SU-DHL-6 (cell line): Measurements from ENCODE around the gene GTF3C2.

Source experiments
- H2AFZ ChIP-seq: fragments of 200-600 bp; sonication (generic); 2 replicates; pipeline ENCODE4 v1.6.1; 2014; ENCODE audit warnings: low read depth, mild to moderate bottlenecking, moderate library complexity, mixed read lengths, antibody characterized with exemption, low read length; ENCODE audit not compliant: severe bottlenecking
- H3F3A ChIP-seq: fragments of 200-600 bp; shearing (Covaris generic); 2 replicates; pipeline ENCODE4 v1.6.0; 2016; ENCODE audit warnings: antibody characterized with exemption, mild to moderate bottlenecking; ENCODE audit not compliant: insufficient read depth
- H3K27ac ChIP-seq: fragments of 200-600 bp; sonication (generic); 2 replicates; pipeline ENCODE4 v1.5.1; 2016; ENCODE audit warnings: low read depth, mild to moderate bottlenecking, low read length, moderate library complexity, mixed read lengths
- H3K27me3 ChIP-seq: fragments of 200-600 bp; sonication (generic), shearing (Covaris generic); 2 replicates; pipeline ENCODE4 v1.6.0; 2014; ENCODE audit warnings: mild to moderate bottlenecking, low read length
- H3K36me3 ChIP-seq: fragments of 200-600 bp; sonication (generic); 2 replicates; pipeline ENCODE4 v1.6.1; 2014; ENCODE audit warnings: mild to moderate bottlenecking, low read length, mixed read lengths
- H3K4me2 ChIP-seq: fragments of 300-600, 200-600 bp; shearing (Covaris generic), sonication (generic); 2 replicates; pipeline ENCODE4 v1.6.0; 2014; ENCODE audit warnings: low read length, low read depth, mild to moderate bottlenecking; ENCODE audit not compliant: poor library complexity, severe bottlenecking
- H3K4me3 ChIP-seq: fragments of 200-600 bp; sonication (generic); 2 replicates; pipeline ENCODE4 v1.5.1; 2014; ENCODE audit warnings: antibody characterized with exemption, low read length, mild to moderate bottlenecking, mixed read lengths; ENCODE audit not compliant: insufficient read depth, poor library complexity, severe bottlenecking
- H3K79me2 ChIP-seq: fragments of 200-600 bp; sonication (generic); 2 replicates; pipeline ENCODE4 v1.6.1; 2014; ENCODE audit warnings: mild to moderate bottlenecking, low read length, moderate library complexity; ENCODE audit not compliant: insufficient read depth
- H3K9ac ChIP-seq: fragments of 200-600 bp; sonication (generic); 2 replicates; pipeline ENCODE4 v1.7.0; 2014; ENCODE audit warnings: mild to moderate bottlenecking, low read length
- H3K9me2 ChIP-seq: fragments of 200-600 bp; sonication (generic); replicated peaks from 2 replicates; pipeline ENCODE4 v1.6.1; 2014; ENCODE audit warnings: low read length; ENCODE audit not compliant: insufficient read depth
- H3K9me3 ChIP-seq: fragments of 200-600 bp; sonication (generic); 2 replicates; pipeline ENCODE4 v1.6.1; 2014; ENCODE audit warnings: low read length, mixed read lengths; ENCODE audit not compliant: insufficient read depth
- H4K20me1 ChIP-seq: fragments of 200-600 bp; sonication (generic); 2 replicates; pipeline ENCODE4 v1.6.1; 2014; ENCODE audit warnings: low read depth, mild to moderate bottlenecking, antibody characterized with exemption, low read length, moderate library complexity, mixed read lengths
- EZH2phosphoT487 ChIP-seq: fragments of 200-600 bp; sonication (generic), shearing (Covaris generic); conservative IDR thresholded peaks from 2 replicates; pipeline ENCODE4 v1.6.1; 2018; ENCODE audit warnings: mild to moderate bottlenecking, antibody characterized with exemption, low read length, moderate library complexity, mixed read lengths
- TF ChIP-seq, protein P1 (sequence below): fragments of 200-600 bp; sonication (generic); IDR thresholded peaks from one replicate; pipeline ENCODE4 v1.5.1; 2017; ENCODE audit warnings: antibody characterized with exemption, mild to moderate bottlenecking, low read length, moderate library complexity; ENCODE audit not compliant: insufficient read depth, poor library complexity, severe bottlenecking

The GTF3C2 gene

GRCh38 chr2:27370026-27370815 is 13.7 kb upstream of the GTF3C2 start, which contains the start of the genes EIF2B4 and SNX17:
Gene EIF2B4, minus strand, starts transcription at chr2:27370338. Its CDS starts 24 bp downstream, at chr2:27370314.
Gene SNX17, plus strand, starts transcription at chr2:27370616. Its CDS starts 128 bp downstream, at chr2:27370744.
- Histone ChIP-seq H3K9ac (peak within 1 kb of the TSS; percentile 81), H4K20me1 (no peaks in the 10 kb centered on the region), H3F3A (peaks cover 12% of the 10 kb centered on the region; the same call in 1 of the 2 replicates), H3K9me3 (no peaks in the 10 kb centered on the region), H3K36me3 (peaks cover 3% of the 10 kb centered on the region; the same call in 1 of the 2 replicates), H3K4me2 (peak within 1 kb of the TSS; percentile 81), H3K9me2 (no peaks in the 10 kb centered on the region), H3K4me3 (peak within 1 kb of the TSS; percentile 78), H3K79me2 (peaks cover 27% of the 10 kb centered on the region; the same call in 1 of the 2 replicates), H3K27ac (peak within 1 kb of the TSS; percentile 61), H2AFZ (peak within 1 kb of the TSS; percentile 43), H3K27me3 (no peaks in the 10 kb centered on the region)
- TF ChIP-seq EZH2phosphoT487, result no peak
- TF ChIP-seq, protein P1, sequence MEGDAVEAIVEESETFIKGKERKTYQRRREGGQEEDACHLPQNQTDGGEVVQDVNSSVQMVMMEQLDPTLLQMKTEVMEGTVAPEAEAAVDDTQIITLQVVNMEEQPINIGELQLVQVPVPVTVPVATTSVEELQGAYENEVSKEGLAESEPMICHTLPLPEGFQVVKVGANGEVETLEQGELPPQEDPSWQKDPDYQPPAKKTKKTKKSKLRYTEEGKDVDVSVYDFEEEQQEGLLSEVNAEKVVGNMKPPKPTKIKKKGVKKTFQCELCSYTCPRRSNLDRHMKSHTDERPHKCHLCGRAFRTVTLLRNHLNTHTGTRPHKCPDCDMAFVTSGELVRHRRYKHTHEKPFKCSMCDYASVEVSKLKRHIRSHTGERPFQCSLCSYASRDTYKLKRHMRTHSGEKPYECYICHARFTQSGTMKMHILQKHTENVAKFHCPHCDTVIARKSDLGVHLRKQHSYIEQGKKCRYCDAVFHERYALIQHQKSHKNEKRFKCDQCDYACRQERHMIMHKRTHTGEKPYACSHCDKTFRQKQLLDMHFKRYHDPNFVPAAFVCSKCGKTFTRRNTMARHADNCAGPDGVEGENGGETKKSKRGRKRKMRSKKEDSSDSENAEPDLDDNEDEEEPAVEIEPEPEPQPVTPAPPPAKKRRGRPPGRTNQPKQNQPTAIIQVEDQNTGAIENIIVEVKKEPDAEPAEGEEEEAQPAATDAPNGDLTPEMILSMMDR, result peak; percentile 70

GRCh38 chr2:27369471-27370025 is 13.0 kb upstream of the GTF3C2 start:
- Histone ChIP-seq H4K20me1 (no peaks in the 10 kb centered on the region), H3K36me3 (peaks cover 3% of the 10 kb centered on the region; the same call in 1 of the 2 replicates), H3K79me2 (peaks cover 27% of the 10 kb centered on the region; the same call in 1 of the 2 replicates), H3K9me2 (no peaks in the 10 kb centered on the region), H3K4me2 (peak overlapping the region; percentile 73), H3K9me3 (no peaks in the 10 kb centered on the region), H3K27ac (peak overlapping the region; percentile 31), H3K9ac (peak overlapping the region; percentile 81), H3F3A (peaks cover 12% of the 10 kb centered on the region; the same call in 1 of the 2 replicates), H3K27me3 (no peaks in the 10 kb centered on the region), H3K4me3 (peak overlapping the region; percentile 78), H2AFZ (peak overlapping the region; percentile 43)
- TF ChIP-seq EZH2phosphoT487, result no peak
- TF ChIP-seq, protein P1, result no peak

DNA sequence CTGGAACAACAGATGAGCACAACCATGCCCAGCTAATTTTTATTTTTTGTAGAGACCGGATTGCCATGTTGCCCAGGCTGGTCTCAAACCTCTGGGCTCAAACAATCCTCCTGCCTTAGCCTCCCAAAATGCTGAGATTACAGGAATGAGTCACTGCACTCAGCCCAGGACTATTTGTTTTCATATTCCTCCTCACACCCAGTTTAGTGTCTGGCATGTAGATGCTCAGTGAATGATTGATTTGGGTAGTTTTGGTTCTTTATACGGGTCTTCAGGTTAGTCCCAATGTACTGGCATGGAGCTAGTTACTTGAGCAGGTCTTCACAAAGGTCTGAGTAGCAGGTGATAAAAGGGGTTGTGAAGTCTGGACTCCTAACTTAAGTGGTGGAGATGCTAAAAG is 7.4 kb upstream of the GTF3C2 start:
- Histone ChIP-seq H3K27me3 (no peaks in the 10 kb centered on the region), H3K4me3 (no peak overlapping the region), H4K20me1 (no peaks in the 10 kb centered on the region), H2AFZ (no peak overlapping the region), H3K9me2 (no peaks in the 10 kb centered on the region), H3F3A (0 out of 2 replicates have a peak, but pooled peaks cover 12% of the 10 kb centered on the region), H3K9me3 (no peaks in the 10 kb centered on the region), H3K79me2 (no peaks in the 10 kb centered on the region), H3K36me3 (peaks cover 3% of the 10 kb centered on the region; the same call in 1 of the 2 replicates), H3K27ac (no peak overlapping the region), H3K9ac (no peak overlapping the region), H3K4me2 (no peak overlapping the region)
- TF ChIP-seq, protein P1, result no peak
- TF ChIP-seq EZH2phosphoT487, result no peak
